ENCODE results near the gene MAPK8IP1.

DNA sequence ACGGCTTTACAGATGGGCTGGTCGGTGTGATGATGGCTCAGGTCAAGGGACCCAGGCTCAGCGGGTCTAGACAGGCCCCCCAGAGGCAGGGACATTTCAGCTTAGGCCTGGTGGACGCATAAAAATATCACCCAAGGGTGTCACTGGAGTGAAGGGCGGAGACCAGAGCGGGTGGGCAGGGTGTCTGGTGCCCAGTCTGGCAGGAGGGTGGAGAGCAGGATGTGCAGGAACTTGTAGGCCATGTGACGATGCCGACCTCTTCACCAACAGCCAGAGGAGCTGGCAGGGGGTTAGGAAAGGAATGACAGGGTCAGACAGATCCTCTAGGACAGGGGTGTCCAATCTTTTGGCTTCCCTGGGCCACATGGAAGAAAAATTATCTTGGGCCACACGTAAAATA, 4.5 kb downstream of the MAPK8IP1 start:
- no peak for TF ChIP-seq EZH2 (IDR thresholded peaks at IDR 0.05; ENCODE audit: borderline replicate concordance, low read depth, low read length, severe bottlenecking)
- no peak for TF ChIP-seq POLR2AphosphoS5 (IDR thresholded peaks at IDR 0.05; ENCODE audit: insufficient read depth, low read depth, low read length)
- TF ChIP-seq, protein P1, sequence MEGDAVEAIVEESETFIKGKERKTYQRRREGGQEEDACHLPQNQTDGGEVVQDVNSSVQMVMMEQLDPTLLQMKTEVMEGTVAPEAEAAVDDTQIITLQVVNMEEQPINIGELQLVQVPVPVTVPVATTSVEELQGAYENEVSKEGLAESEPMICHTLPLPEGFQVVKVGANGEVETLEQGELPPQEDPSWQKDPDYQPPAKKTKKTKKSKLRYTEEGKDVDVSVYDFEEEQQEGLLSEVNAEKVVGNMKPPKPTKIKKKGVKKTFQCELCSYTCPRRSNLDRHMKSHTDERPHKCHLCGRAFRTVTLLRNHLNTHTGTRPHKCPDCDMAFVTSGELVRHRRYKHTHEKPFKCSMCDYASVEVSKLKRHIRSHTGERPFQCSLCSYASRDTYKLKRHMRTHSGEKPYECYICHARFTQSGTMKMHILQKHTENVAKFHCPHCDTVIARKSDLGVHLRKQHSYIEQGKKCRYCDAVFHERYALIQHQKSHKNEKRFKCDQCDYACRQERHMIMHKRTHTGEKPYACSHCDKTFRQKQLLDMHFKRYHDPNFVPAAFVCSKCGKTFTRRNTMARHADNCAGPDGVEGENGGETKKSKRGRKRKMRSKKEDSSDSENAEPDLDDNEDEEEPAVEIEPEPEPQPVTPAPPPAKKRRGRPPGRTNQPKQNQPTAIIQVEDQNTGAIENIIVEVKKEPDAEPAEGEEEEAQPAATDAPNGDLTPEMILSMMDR (IDR thresholded peaks at IDR 0.05; ENCODE audit: extremely low read depth in 1 of 2, insufficient read depth in 1 of 2, low read depth in 1 of 2, low read length in 2 of 2): no peak
- no peak for TF ChIP-seq POLR2A (IDR thresholded peaks at IDR 0.05; ENCODE audit: low read depth, low read length)
- no peak for TF ChIP-seq JUN (IDR thresholded peaks at IDR 0.05; ENCODE audit: borderline replicate concordance, insufficient read depth, insufficient read length, low read depth)
- TF ChIP-seq FOS (IDR thresholded peaks at IDR 0.05; ENCODE audit: borderline replicate concordance, insufficient read depth, low read length): no peak
- TF ChIP-seq, protein P2, sequence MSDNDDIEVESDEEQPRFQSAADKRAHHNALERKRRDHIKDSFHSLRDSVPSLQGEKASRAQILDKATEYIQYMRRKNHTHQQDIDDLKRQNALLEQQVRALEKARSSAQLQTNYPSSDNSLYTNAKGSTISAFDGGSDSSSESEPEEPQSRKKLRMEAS (IDR thresholded peaks at IDR 0.05; ENCODE audit: insufficient read depth, insufficient read length): no peak
- TF ChIP-seq MYC (IDR thresholded peaks at IDR 0.05; ENCODE audit: low read depth, low read length): no peak
- TF ChIP-seq GATA2 (IDR thresholded peaks at IDR 0.05; ENCODE audit: insufficient read depth, insufficient read length, low read depth, low read length): no peak
